HG02623 (cell line): ENCODE data around the gene TIMP3.
"Not testable (repeated sequence)": the region's sequence is repeated elsewhere in the genome, so short reads cannot be mapped to it uniquely, and the experiment has no call there.

ENCODE experiments used
- ATAC-seq: cut with Tn5 transposase; IDR thresholded peaks from one replicate; pipeline ENCODE4 v1.9.1; 2021; ENCODE audit warnings: moderate library complexity; ENCODE audit not compliant: unreplicated experiment

Gene TIMP3

DNA sequence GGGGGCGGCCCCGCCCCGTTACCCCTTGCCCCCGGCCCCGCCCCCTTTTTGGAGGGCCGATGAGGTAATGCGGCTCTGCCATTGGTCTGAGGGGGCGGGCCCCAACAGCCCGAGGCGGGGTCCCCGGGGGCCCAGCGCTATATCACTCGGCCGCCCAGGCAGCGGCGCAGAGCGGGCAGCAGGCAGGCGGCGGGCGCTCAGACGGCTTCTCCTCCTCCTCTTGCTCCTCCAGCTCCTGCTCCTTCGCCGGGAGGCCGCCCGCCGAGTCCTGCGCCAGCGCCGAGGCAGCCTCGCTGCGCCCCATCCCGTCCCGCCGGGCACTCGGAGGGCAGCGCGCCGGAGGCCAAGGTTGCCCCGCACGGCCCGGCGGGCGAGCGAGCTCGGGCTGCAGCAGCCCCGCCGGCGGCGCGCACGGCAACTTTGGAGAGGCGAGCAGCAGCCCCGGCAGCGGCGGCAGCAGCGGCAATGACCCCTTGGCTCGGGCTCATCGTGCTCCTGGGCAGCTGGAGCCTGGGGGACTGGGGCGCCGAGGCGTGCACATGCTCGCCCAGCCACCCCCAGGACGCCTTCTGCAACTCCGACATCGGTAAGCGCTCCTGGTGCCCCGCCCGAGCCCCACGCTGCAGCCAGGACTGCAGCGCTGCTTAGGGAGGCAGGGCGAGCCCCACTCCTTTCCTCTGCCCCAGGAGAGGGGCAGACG is at the start of gene TIMP3:
TIMP3 (plus strand) TSS at position 169 of the 700 bp plus-strand sequence; CDS start at position 466, 297 bp downstream.
- ATAC-seq, result no peak

DNA sequence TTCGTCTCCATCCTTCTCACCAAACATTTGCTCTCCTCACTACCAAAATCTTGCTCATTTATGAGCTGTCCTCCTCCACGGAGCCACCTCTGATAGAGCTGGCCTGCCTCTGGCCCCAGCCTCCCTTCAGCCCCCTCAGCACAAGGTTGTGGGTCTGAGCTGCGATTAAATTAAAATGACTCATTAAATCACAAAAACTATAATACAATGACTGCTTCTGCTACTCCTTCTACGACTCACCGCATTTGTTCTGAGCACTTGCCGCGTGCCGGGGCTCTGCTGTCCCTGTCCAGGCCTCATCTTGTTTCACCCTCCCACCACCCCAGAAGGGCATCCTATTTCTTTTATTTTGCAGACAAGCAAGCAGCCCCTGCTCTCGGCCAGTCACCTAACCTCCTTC is 49.2 kb upstream of the TIMP3 start:
- ATAC-seq, result no peak

DNA sequence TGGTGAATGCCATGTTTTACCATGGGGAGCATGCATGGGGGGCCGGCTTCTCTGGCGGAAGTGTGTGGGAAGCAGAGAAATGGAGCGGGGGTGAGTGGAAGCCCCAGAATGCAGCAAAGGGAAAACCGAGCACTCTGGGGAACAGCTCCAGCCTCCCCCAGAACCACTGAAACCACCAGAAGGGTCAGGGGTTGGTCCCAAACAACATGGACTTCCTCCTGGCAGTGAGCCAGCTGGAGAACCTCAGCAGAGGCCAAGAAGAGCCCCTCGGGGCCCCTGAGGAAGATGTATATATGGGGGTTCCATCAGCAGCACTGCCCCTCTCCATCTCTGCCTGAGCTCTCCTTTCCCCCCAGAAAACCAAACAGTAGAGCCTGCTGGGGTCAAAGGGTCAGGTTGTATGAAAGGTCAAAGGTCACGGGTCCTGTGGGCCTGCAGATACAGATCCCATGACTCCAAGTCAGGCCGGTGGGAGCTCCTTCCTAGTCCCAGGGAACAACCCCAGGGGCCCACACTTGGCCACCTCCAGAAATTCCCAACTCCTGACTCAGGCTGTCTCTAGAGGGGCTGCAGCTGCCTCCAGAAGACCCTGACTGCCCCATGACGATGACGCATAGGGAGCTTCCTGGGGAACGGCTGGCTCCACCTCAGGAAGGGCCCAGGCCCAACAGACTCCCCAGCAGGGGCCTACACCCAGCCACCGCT is 48.5 kb upstream of the TIMP3 start:
- no peak for ATAC-seq

DNA sequence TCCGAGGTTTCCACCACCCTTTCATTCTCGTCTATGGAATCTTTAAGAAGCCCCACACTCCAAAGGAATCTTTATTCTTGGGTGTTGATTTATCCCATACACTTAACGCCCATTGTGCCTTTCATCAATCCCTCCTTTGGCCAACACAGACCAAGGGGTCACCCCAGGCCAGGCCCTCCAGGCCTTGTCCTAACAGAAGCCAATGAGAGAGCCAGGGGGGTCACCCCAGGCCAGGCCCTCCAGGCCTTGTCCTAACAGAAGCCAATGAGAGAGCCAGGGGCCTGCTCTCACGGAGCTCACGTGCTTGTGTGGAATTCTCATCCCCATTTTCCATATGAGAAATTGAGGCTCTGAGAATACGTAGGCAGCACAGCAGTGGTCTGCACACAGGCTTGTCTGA is 47.9 kb upstream of the TIMP3 start:
- no peak for ATAC-seq

DNA sequence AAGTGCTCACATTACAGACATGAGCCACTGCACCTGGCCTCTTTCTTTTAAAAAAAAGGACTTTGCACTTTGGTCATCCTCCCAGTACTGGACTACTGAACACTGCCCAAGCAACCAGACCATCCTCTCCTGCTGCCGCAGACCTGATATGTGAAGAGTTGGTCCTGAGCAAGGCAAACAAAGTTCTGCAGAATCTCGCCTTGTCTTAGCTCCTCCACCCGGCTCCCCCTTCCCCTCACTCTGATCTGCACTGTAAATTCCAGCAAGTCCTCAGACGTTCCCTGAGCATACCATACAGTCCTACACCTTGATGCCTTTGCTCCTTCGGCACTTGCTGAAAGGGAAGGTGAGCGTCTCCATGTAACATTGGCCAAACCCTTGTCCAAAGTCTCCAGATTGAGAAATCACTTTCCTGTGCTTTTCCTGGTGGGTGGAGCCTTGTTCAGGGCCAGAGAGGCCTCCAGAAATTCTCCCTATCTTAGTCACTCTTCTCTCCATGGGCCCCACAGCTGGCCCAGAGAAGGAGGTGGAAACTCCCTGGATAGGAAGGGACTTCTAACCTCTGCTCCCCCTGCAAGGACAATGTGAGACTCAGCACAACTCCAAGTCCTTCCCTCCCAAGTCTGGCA is 47.0 kb upstream of the TIMP3 start:
- ATAC-seq, result no peak

DNA sequence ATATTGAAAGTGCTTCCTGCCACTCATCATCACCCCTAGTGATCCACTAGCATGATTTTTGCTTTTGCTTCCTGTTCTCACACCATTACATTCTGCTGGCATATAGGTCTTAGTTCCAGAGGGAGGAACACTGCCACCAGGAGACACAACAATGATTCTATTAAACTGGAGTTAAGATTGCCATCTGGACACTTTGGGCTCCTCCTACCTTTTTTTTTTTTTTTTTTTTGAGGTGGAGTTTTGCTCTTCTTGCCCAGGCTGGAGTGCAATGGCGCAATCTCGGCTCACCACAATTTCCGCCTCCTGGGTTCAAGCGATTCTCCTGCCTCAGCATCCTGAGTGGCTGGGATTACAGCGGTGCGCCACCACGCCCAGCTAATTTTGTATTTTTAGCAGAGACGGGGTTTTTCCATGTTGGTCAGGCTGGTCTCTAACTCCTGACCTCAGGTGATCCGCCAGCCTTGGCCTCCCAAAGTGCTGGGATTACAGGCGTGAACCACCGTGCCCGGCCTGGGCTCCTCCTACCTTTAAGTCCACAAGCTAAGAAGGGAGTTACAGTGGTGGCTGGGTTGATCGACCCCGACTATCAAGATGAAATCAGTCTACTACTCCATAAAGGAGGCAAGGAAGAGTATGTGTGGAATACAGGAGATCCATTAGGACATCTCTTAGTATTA is 44.3 kb upstream of the TIMP3 start:
- not testable (repeated sequence) for ATAC-seq

DNA sequence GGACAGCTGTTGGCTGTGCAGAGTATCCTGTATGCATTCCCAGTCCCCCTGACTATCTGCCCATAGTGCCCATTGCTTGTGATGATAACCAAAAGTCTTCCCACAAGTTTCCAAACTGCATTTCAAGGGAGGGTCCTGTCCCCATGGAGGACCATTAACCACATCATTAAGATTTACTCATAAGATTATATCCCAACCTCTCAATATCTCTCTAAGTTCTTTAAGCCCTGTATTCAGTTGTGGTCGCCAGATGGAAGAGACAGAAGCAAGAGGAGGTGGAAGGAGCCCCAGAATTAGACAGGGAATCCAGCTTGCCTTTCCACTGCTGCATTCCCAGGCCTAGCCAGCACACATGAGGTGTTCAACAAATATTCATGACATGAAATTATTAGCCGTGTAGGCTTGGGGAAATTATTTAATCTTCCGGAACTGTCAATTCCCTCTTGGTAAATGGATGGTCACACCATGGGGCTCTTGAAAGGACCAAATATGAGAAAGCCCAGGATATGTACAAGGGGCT is 42.6 kb upstream of the TIMP3 start:
- no peak for ATAC-seq

DNA sequence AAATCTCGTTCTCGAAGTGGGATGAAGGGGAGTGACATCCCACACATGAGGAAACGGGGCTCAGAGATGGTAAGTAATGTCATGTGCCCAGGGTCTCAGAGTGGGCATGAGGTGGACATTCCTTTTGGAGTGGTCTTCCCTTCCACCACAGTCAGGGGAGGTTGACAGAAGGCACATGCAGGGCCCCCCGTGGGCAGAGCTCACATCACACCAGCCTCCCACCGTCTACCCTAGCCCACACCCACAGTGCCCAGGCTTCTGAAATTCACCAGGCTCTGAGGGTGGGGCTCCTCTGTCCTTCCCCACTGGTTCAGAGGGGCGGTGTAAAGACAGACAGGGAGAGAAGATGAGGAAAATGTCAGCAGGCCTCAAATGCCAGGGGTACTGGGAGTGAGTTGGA is 41.1 kb upstream of the TIMP3 start:
- no peak for ATAC-seq

DNA sequence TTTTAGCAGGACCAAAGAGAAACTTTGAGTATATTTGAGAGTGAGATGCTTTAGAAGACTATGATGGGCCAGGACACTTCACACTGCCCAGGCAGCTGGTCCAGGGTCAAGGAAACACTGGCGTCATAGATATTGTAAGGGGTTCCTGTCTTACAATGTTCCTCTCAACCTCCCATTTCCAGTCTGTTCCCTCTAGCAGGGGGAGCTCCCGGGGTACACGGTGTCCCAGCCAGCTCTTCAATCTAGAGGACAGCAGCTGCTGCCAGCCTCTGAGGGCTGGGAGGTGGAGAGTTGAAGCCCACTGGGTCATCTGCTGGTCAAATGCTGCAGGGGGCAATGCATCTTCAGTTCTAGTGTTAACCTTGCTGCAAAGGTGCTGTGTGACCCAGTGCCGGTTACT is 40.7 kb upstream of the TIMP3 start:
- ATAC-seq, result no peak

DNA sequence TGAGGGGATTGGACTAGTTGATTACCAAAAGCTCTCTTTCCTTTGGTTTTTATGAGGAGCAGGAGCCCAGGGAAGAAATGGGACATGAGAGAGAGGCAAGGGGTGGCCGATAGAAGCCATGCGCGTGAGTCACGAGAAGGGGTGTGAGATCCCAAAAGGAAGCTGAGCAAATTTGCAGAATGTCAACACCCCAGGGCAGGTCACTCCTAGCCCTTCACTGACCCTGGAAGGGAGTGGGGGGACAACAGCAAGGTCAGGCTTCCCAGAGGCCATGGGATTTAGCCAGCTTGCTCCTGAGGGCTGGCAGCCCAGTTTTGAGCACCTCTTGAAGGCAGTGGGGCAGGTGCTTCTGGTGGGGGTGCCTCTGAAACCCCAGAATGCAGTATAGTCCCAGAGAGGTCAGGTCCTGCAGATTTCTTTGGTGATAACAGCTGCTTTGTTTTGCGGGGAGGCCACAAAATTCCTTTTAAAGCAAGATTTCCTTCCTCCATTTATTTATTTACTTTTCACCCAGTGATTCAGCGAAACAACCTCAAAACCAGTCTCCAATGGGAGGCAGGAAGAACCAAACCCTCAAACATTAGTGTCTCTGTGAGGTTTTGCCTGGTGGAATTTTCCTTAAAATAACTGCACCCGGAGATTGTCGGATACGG is 40.1 kb upstream of the TIMP3 start:
- ATAC-seq, result no peak

DNA sequence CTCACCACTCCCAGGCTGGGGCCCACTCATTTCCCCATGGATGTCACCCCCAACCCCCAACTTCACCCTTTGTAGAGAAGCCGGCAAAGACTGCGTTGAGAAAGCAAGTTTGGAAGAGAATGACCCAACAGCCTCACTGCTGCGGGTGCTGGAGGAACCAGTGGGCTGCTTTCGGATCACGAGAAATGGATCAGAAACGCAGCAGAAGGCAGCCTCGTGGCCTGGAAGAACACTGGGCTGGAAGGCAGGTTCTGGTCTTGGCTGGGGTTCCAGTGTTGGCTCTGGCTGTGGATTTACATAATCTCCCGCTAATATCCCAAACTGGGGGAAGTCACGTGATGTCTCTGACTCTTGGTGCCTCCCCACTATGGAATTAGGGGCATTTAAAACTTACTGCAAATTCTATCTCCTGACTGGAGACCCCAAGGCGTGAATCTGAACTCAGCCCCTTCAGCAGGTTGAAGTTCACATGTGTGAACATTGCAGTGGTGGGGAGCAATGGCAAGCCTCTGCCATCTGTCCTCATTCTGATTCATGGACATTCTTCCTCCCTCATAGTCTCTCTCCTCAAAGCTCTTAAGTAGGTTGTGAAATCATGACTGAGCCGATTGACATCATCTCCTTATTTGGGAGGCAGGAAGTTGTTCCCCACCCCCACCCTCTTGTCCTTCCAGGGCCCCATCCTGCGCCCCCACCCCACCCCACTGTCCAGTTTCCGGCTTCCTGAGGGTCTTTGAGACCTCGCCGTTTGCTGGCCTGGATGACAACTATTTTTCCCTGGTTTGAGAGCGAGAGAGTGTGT is 37.0 kb upstream of the TIMP3 start:
- ATAC-seq, result no peak

DNA sequence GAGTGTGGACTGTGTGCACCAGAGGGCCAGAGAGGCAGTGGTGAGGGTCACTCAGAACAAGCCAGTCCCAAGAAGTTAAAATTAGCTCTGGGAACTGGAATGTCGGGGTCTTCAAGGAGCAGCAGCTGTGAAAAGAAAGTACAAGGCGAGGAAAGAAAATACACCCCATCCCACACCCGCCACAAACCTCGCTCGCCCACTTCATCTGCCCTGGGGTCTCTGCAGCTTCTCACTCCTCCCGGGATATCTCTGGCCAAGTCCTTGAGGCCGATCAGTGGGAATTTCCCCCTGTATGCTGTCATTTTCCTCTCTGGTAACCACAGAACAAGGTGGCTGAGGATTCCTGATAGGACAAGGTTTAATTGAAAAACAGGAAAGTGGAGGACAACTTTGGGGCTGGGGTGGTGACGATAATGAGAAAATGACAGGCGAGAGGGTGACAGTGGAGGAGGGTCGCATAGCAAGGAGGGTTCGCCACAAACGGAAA is 36.3 kb upstream of the TIMP3 start:
- no peak for ATAC-seq

DNA sequence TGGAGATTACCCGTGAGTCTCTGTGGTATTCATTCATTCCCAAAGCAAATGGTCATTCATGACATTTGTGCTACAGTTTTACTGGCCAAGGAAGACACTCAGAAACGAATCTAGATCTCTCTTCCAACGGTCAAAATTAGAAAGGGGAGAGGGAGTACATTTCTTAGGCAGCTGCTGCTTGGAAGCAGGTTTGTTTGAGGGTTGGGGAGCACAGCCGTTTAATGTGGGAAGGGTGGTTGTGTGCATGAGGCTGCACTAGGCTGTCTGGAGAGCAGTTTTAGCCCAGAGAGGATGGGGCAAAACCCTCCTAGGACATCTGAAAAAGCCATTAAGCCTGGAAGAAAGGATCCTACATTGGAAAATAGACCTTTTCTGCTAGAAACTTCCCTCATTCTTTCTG is 29.7 kb upstream of the TIMP3 start:
- no peak for ATAC-seq

DNA sequence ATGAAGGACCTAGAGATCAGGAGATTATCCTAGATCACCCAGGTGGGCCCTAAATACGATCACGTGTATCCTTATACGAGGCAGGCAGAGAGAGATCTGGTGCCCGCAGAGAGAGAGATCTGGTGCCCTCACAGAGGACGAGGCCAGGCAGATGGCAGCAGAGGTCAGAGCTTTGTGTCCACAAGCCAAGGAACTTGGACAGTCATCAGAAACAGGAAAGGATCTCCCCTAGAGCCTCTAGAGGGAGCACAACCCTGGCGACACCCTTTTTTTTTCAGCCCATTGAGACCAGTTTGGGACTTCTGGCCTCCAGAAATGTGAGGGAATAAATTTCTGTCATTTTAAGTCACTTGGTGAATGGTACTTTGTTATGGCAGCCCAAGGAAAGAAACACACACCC is 25.5 kb upstream of the TIMP3 start:
- ATAC-seq, result no peak

DNA sequence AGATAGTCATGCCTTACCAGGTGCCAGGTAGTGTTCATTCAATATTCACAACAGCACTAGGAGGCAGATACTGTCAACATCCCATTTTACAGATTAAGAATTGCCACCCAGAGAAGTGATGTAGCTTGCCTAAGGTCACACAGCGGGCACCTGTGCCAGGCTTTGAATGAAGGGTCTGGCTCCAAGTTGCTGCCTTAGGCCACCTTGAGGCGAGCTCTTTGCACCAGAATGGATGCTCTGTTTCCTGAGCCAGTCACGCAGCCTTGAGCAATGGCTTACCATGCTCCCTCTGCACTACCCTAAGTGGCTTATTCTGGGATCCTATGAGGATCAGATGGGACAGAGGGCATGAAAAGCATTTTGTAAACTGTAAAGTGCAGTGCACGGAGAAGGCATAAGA is 25.1 kb upstream of the TIMP3 start:
- no peak for ATAC-seq

DNA sequence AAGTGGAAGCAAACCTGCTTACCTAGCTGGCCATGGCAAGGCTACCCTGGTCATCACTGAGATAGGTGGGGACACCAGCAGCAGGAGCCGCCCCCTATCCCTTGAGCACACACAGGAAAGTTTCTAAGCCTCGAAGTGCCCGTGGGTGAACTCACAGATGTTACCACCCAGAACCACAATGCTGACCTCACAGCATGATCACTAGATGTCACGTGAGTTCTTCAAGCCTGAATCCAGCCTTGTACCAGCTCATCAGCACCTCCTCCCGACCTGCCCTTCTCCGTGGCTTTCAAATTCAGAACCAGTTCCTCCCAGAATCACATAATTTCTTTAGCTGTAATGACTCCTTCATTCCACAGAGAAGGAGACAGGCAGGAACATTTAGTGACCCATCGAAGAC is 24.7 kb upstream of the TIMP3 start:
- ATAC-seq, result no peak

DNA sequence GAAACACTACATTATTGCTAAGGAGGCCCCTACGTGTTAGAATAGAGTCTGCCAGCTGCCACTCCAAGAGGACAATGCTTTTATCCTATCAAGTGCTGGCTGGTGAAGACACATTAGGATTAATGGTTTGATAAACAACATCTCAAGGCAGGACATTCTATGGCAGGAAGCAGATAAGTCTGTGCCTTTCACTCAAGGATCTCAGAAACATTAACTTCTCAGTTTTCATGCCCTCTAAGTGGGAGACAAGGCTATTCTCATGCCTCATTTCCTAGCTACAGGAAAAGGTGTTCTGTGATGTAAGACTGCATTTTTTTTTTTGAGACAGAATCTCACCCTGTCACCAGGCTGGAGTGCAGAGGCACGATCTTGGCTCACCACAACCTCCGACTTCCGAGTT is 23.5 kb upstream of the TIMP3 start:
- ATAC-seq, result no peak

DNA sequence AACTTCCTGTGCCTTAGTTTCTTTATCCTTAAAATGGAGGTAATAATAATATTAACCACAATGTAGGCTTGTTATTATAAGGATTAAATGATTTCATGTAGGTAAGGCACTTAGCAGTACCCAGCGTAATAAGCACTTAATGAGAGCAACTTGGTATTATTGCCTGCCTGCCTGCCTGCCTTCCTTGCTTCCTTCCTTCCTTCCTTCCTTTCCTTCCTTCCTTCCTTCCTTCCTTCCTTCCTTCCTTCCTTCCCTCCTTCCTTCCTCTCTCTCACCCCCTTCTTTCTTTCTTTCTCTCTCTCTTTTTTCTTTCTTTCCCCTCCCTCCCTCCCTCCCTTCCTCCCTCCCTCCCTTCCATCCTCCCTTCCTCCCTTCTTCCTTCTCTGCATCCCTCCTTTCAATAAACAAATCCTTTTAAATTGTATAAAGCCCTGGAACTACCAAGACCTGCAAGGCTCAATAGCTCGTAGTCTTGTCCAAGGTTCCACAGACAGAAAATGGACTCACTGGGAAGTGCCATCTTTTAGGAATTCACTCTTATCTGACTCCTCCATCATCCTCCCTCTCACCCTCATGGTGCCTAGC is 20.7 kb upstream of the TIMP3 start:
- no peak for ATAC-seq

DNA sequence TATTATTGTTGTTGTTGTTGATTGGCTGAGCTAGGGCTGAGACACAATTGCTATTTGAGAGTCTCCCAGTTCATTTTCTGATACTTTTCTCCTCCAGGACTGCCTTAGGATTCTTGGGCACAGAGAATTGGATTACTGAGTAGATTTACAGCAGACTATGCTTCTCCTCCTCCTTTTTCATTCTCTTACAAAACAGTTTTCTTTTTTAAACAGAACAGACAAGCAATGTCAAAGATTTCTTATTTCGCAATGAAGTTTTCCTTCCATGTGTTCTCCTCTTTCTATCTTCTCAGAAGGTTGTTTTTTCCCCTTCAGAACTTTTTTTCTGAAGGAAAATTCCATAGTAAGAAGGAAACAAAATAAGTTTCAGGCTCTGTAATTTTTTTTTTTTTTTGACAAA is 19.8 kb upstream of the TIMP3 start:
- no peak for ATAC-seq
